GM18519 (cell line): ENCODE measurements around the gene HMCES.
"Not testable (repeated sequence)": the region's sequence is repeated elsewhere in the genome, so short reads cannot be mapped to it uniquely, and the experiment has no call there.

Experiments
- ATAC-seq: cut with Tn5 transposase; IDR thresholded peaks from one replicate; pipeline ENCODE4 v1.9.1; 2021; ENCODE audit warnings: mild to moderate bottlenecking, moderate library complexity; ENCODE audit not compliant: unreplicated experiment, low FRiP score

Gene HMCES

GRCh38 chr3:129343643-129344360 lies 65.1 kb downstream of the HMCES start:
- ATAC-seq: no peak

GRCh38 chr3:129344540-129345220 lies 66.0 kb downstream of the HMCES start:
- ATAC-seq: no peak

DNA sequence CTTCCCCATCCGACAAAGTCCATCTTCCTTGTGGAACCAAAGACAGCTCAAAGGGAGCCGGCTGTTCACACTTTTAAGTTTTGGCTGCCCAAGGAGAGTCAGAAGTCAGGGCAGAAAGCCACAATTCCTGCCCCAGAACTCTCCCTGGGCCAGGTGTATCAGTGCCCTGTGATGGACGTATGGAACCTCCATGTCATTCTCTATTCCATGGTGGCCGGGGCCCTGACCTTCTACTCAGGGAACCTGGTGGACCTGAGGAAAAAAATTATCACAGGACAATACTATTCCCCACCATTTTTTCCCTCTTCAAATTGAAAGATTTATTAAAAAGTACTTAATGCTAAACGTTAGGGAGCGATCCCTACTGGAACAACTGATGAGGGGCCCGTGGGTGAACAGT lies 66.6 kb downstream of the HMCES start:
- ATAC-seq: no peak

- no peak for ATAC-seq
These were observed 67.3 kb downstream of the HMCES start for GRCh38 chr3:129345971-129346370.

- no peak for ATAC-seq
These were observed 68.2 kb downstream of the HMCES start for GRCh38 chr3:129346695-129347457.

GRCh38 chr3:129347458-129347845 lies 68.8 kb downstream of the HMCES start:
- no peak for ATAC-seq

GRCh38 chr3:129348734-129349133 lies 70.1 kb downstream of the HMCES start:
- ATAC-seq: no peak

DNA sequence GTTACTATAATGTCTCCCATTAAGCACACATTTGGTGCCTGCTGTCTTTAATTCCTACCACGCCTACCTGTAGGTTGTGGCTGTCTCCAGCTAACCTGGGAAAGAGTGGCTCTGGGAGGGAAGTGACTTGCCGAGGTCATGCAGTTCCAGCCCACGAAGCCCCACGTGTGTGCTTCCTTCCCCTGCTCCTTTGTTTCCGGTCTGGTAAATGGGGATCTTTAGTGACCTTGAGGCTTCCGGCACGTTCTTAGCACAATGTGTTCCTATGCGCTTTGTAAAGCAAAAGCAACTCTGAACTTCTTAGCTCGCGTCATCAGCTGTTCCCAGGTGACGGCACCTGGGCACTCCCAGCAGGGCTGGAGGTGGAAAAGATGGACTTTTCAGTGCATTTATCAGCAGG lies 70.5 kb downstream of the HMCES start:
- ATAC-seq: not testable (repeated sequence)

DNA sequence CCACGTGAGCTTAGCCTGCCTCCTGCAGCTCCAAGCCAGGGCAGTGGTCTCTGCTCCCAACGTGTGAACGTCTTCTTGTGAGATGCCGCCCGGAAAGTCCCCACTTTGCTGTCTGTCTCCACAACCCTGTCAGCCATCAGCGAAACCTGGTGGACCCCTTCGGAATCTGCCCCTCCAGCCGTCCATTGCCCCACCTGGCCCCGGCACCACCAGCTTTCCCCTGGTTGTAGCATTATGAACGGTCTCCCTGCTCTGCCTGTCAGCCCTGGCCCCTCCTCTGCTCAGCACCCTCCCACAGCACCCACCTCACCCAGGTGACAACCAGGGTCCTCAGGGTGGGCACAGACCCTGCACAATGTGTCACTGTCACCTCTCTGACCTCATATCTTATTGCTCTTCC lies 71.1 kb downstream of the HMCES start:
- no peak for ATAC-seq

- no peak for ATAC-seq
These were observed 73.4 kb downstream of the HMCES start for GRCh38 chr3:129352045-129352444.

DNA sequence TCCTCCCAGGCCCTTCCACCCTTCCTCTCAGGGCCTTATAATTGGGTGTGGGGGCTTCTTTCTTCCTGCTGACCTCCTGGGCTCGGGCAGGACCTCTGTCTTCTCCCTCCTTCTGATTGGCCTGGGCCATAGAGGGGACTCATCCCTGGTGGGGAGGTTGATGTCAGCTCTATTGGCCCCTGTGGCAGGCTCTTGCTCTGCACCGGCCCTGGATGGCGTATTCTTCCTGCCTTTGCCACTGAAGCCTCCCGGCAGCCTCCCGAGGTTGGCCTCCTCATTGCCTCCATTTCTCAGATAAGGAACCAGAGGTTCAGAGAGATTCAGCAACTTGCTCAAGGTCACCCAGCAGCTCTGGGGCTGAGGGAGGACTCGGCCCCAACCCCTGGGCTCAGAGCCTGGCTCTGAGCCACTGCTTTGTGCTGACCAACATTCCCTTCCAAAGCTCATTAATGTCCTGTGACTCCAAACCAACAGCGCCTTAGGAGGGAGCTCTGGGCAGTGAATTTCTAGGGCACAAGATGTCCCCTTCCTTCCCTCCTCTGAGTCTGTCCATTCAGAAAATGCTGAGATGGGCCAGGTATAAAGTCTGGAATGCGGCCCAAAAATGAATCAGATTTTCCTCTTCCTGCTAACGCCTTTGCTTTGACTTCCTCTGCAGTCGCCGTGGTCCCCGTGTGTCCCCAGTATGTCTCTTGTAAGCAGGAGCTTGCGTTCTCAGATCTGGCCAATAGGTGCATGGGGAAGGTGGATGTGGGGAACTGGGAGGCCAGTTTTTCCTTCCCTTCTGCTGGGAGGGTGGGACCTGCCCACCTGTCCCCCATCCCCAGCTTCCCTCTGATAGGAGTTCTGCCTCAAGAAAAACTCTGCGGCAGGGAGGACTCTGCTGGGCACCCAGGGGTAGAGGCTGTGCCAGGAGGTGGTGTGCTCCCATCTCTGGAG lies 74.2 kb downstream of the HMCES start:
- ATAC-seq: no peak

GRCh38 chr3:129353589-129353941 lies 74.9 kb downstream of the HMCES start:
- no peak for ATAC-seq
